NB4 (cell line): Measurements from ENCODE around the gene DDRGK1.
A peak's percentile ranks its signal among the peaks of the same experiment; 100 is the strongest.

Experiments used
- DNase-seq: peaks from one replicate; pipeline ENCODE4 v3.0.0; 2010; ENCODE audit warnings: low read depth
- H3K4me3 ChIP-seq: one replicate; pipeline ENCODE4 v1.5.1; 2011; ENCODE audit warnings: mild to moderate bottlenecking, low read depth, low read length, moderate library complexity
- CTCF ChIP-seq: IDR thresholded peaks from one replicate; pipeline ENCODE4 v1.5.1; 2012; ENCODE audit warnings: low read depth, low read length
- MAX ChIP-seq: IDR thresholded peaks from 2 replicates; pipeline ENCODE4 v1.6.1; 2011; ENCODE audit warnings: low read depth, low read length
- MYC ChIP-seq: IDR thresholded peaks from 2 replicates; pipeline ENCODE4 v1.6.1; 2011; ENCODE audit warnings: low read depth, low read length
- POLR2A ChIP-seq: IDR thresholded peaks from 2 replicates; pipeline ENCODE4 v1.6.1; 2011; ENCODE audit warnings: mild to moderate bottlenecking; ENCODE audit not compliant: insufficient read length; ENCODE audit errors: extremely low read depth

Gene DDRGK1

GRCh38 chr20:3243718-3244358 is 39.4 kb upstream of the DDRGK1 start:
- no peak for TF ChIP-seq MAX
- TF ChIP-seq MYC, result no peak
- no peak for TF ChIP-seq POLR2A
- no peak for TF ChIP-seq CTCF
- no peak for DNase-seq
- no peak overlapping the region for H3K4me3 ChIP-seq

GRCh38 chr20:3242172-3242692 is 37.8 kb upstream of the DDRGK1 start:
- H3K4me3 ChIP-seq, result no peak overlapping the region
- TF ChIP-seq CTCF (no peak), MYC (no peak), POLR2A (no peak)
- no peak for DNase-seq

- TF ChIP-seq CTCF, result no peak
- no peak for DNase-seq
- H3K4me3 ChIP-seq, result no peak overlapping the region
Observed at GRCh38 chr20:3240776-3241363, 36.4 kb upstream of the DDRGK1 start.

GRCh38 chr20:3239867-3240775 is 35.6 kb upstream of the DDRGK1 start:
- no peak for TF ChIP-seq CTCF
- no peak for TF ChIP-seq MYC
- no peak for TF ChIP-seq MAX
- TF ChIP-seq POLR2A, result no peak
- H3K4me3 ChIP-seq, result peak overlapping the region; percentile 16
- DNase-seq, result no peak

- DNase-seq, result peak; percentile 70
- TF ChIP-seq MAX (peak; percentile 40), CTCF (no peak), MYC (peak; percentile 36; the same call in 1 of the 2 replicates)
- H3K4me3 ChIP-seq, result peak within 1 kb of the TSS; percentile 21
Observed at GRCh38 chr20:3239026-3239866, 34.8 kb upstream of the DDRGK1 start, which contains the start of gene SLC4A11. SLC4A11 (minus strand) TSS chr20:3239190; CDS start chr20:3239137, 53 bp downstream.
